Glutamatergic neuron (in vitro differentiated cells): ENCODE measurements around the gene NELFB. TPM values are rescaled to one million over a fixed set of nuclear protein-coding genes. Genes with fewer than 3 reads are reported as not detected.

Source experiments
- DNase-seq: peaks from one replicate; pipeline ENCODE4 v3.0.0; 2022
- H3K27ac Mint-ChIP-seq: one replicate; pipeline ENCODE4 v1.8.0; 2020; ENCODE audit warnings: mild to moderate bottlenecking, mixed read lengths, inconsistent platforms; ENCODE audit not compliant: unreplicated experiment
- H3K27me3 Mint-ChIP-seq: one replicate; pipeline ENCODE4 v1.8.0; 2020; ENCODE audit warnings: mild to moderate bottlenecking, moderate library complexity, mixed read lengths, inconsistent platforms; ENCODE audit not compliant: unreplicated experiment
- H3K36me3 Mint-ChIP-seq: one replicate; pipeline ENCODE4 v1.8.0; 2020; ENCODE audit warnings: mild to moderate bottlenecking, mixed read lengths, inconsistent platforms; ENCODE audit not compliant: unreplicated experiment
- H3K4me1 Mint-ChIP-seq: one replicate; pipeline ENCODE4 v1.8.0; 2020; ENCODE audit warnings: mild to moderate bottlenecking, low read depth, mixed read lengths, inconsistent platforms; ENCODE audit not compliant: unreplicated experiment
- H3K4me3 Mint-ChIP-seq: one replicate; pipeline ENCODE4 v1.8.0; 2020; ENCODE audit warnings: mild to moderate bottlenecking, mixed read lengths, inconsistent platforms; ENCODE audit not compliant: unreplicated experiment
- H3K9me3 Mint-ChIP-seq: one replicate; pipeline ENCODE4 v1.8.0; 2020; ENCODE audit warnings: mild to moderate bottlenecking, moderate library complexity, mixed read lengths, inconsistent platforms; ENCODE audit not compliant: unreplicated experiment
- CTCF ChIP-seq: fragments of 200-600 bp; sonication (generic); IDR thresholded peaks from one replicate; pipeline ENCODE4 v1.5.0; 2021; ENCODE audit not compliant: partially characterized antibody, unreplicated experiment
- total RNA-seq: library from RNA; stranded (reverse); fragmentation: NEBNext Ultra II Directional; extraction: Animal tissue kit (Norgen Biotek cat#: 25700); gene quantifications from one replicate; pipeline ENCODE4 v1.2.1, GENCODE V29; 2021; ENCODE audit not compliant: unreplicated experiment

The NELFB gene
- total RNA-seq, 1 donor from 2014 or later = 48.5 TPM

- H3K27ac Mint-ChIP-seq = no peak overlapping the region
- H3K36me3 Mint-ChIP-seq = no peaks in the 10 kb centered on the region
- peaks cover 4% of the 10 kb centered on the region for H3K9me3 Mint-ChIP-seq
- no peaks in the 10 kb centered on the region for H3K27me3 Mint-ChIP-seq
- DNase-seq = no peak
- peaks cover 5% of the 10 kb centered on the region for H3K4me1 Mint-ChIP-seq
- TF ChIP-seq CTCF = no peak
- H3K4me3 Mint-ChIP-seq = no peak overlapping the region
Measured at GRCh38 chr9:137309368-137310188, 54.5 kb downstream of the NELFB start.

GRCh38 chr9:137310189-137311052 lies 55.3 kb downstream of the NELFB start:
- TF ChIP-seq CTCF = no peak
- Mint-ChIP-seq H3K9me3 (peaks cover 4% of the 10 kb centered on the region), H3K36me3 (no peaks in the 10 kb centered on the region), H3K27me3 (no peaks in the 10 kb centered on the region), H3K27ac (no peak overlapping the region), H3K4me1 (peaks cover 4% of the 10 kb centered on the region), H3K4me3 (no peak overlapping the region)
- peak; percentile 55 for DNase-seq

- peak; percentile 18 for DNase-seq
- TF ChIP-seq CTCF = no peak
- no peaks in the 10 kb centered on the region for H3K27me3 Mint-ChIP-seq
- H3K9me3 Mint-ChIP-seq = peaks cover 4% of the 10 kb centered on the region
- H3K27ac Mint-ChIP-seq = no peak overlapping the region
- peaks cover 3% of the 10 kb centered on the region for H3K4me1 Mint-ChIP-seq
- H3K36me3 Mint-ChIP-seq = no peaks in the 10 kb centered on the region
- H3K4me3 Mint-ChIP-seq = no peak overlapping the region
Measured at GRCh38 chr9:137311171-137311985, 56.3 kb downstream of the NELFB start.

- Mint-ChIP-seq H3K4me3 (no peak overlapping the region), H3K27ac (no peak overlapping the region), H3K36me3 (no peaks in the 10 kb centered on the region), H3K9me3 (peaks cover 4% of the 10 kb centered on the region), H3K27me3 (no peaks in the 10 kb centered on the region), H3K4me1 (peaks cover 3% of the 10 kb centered on the region)
- TF ChIP-seq CTCF = no peak
- no peak for DNase-seq
Measured at GRCh38 chr9:137311986-137312851, 57.1 kb downstream of the NELFB start.
